Liver (tissue), 9 donors: ENCODE data around the gene NMBR. TPM values are rescaled to one million over a fixed set of nuclear protein-coding genes. Genes with fewer than 3 reads are reported as not detected.

Source experiments
- DNase-seq: peaks from one replicate; pipeline ENCODE4 v3.0.0-alpha.2; 2017; ENCODE audit warnings: low spot score
- H3K27ac ChIP-seq, 2 donors: one replicate each; pipeline ENCODE4 v1.7.0; 2013; ENCODE audit warnings: inconsistent platforms in 2 of 2, low read length in 2 of 2, control low read depth in 1 of 2, low read depth in 1 of 2, mild to moderate bottlenecking in 1 of 2
- H3K27me3 ChIP-seq, 4 donors: one replicate each; pipeline versions ENCODE4 v1.6.1 to v1.7.0; 2013; ENCODE audit warnings: low read length in 3 of 4, inconsistent platforms in 1 of 4, mild to moderate bottlenecking in 1 of 4, moderate library complexity in 1 of 4; ENCODE audit not compliant: control insufficient read depth in 4 of 4, insufficient read depth in 4 of 4
- H3K36me3 ChIP-seq, 4 donors: one replicate each; pipeline versions ENCODE4 v1.6.1 to v1.7.0; 2013; ENCODE audit warnings: low read length in 3 of 4, mild to moderate bottlenecking in 3 of 4, low read depth in 1 of 4, moderate library complexity in 1 of 4; ENCODE audit not compliant: control insufficient read depth in 4 of 4, insufficient read depth in 3 of 4
- H3K4me1 ChIP-seq, 4 donors: one replicate each; pipeline versions ENCODE4 v1.6.1 to v1.7.0; 2013; ENCODE audit warnings: low read length in 3 of 4, mild to moderate bottlenecking in 3 of 4, moderate library complexity in 1 of 4; ENCODE audit not compliant: control insufficient read depth in 4 of 4, insufficient read depth in 4 of 4
- H3K4me3 ChIP-seq, 3 donors: one replicate each; pipeline versions ENCODE4 v1.6.1 to v1.7.0; 2013; ENCODE audit warnings: low read length in 3 of 3, control low read depth in 1 of 3, low read depth in 1 of 3, mild to moderate bottlenecking in 1 of 3
- H3K9ac ChIP-seq, 2 donors: one replicate each; pipeline ENCODE4 v1.7.0; 2013; ENCODE audit warnings: low read length in 2 of 2, mild to moderate bottlenecking in 2 of 2, moderate library complexity in 2 of 2, control low read depth in 1 of 2, low read depth in 1 of 2
- H3K9me3 ChIP-seq, 4 donors: one replicate each; pipeline versions ENCODE4 v1.6.1 to v1.7.0; 2013; ENCODE audit warnings: low read length in 3 of 4; ENCODE audit not compliant: control insufficient read depth in 4 of 4
- ATF3 ChIP-seq: IDR thresholded peaks from 2 replicates; pipeline ENCODE4 v1.6.1; 2016; ENCODE audit warnings: antibody characterized with exemption
- CTCF ChIP-seq: fragments of 150-350 bp; IDR thresholded peaks from 2 replicates; pipeline ENCODE4 v1.5.1; 2017; ENCODE audit warnings: improper control_type of control experiment, low read depth, low read length; ENCODE audit not compliant: missing input control
- EGR1 ChIP-seq, 2 donors: IDR thresholded peaks; 2 replicates each; pipeline ENCODE4 v1.6.1; 2016 to 2018; ENCODE audit warnings: antibody characterized with exemption in 2 of 2, low read depth in 2 of 2
- FOXA2 ChIP-seq: IDR thresholded peaks from 2 replicates; pipeline ENCODE4 v1.6.1; 2016; ENCODE audit warnings: antibody characterized with exemption
- GABPA ChIP-seq, 2 donors: IDR thresholded peaks in 1 of 2; conservative IDR thresholded peaks in 1 of 2; 2 replicates each; pipeline ENCODE4 v1.6.1; 2016; ENCODE audit warnings: antibody characterized with exemption in 2 of 2, mild to moderate bottlenecking in 1 of 2, moderate library complexity in 1 of 2
- HNF4G ChIP-seq: IDR thresholded peaks from 2 replicates; pipeline ENCODE4 v1.6.1; 2016; ENCODE audit warnings: antibody characterized with exemption
- JUND ChIP-seq, 2 donors: IDR thresholded peaks; 2 replicates each; pipeline ENCODE4 v1.6.1; 2016; ENCODE audit warnings: antibody characterized with exemption in 2 of 2
- MAX ChIP-seq: IDR thresholded peaks from 2 replicates; pipeline ENCODE4 v1.6.1; 2016; ENCODE audit warnings: antibody characterized with exemption
- NR2F2 ChIP-seq: IDR thresholded peaks from 2 replicates; pipeline ENCODE4 v1.6.1; 2016; ENCODE audit warnings: antibody characterized with exemption
- RAD21 ChIP-seq, 2 donors: IDR thresholded peaks; 2 replicates each; pipeline ENCODE4 v1.6.1; 2016; ENCODE audit warnings: antibody characterized with exemption in 2 of 2, mild to moderate bottlenecking in 2 of 2
- REST ChIP-seq: IDR thresholded peaks from 2 replicates; pipeline ENCODE4 v1.6.1; 2016; ENCODE audit warnings: antibody characterized with exemption, mild to moderate bottlenecking
- RXRA ChIP-seq, 2 donors: IDR thresholded peaks; 2 replicates each; pipeline ENCODE4 v1.6.1; 2017 to 2018; ENCODE audit warnings: antibody characterized with exemption in 2 of 2, mild to moderate bottlenecking in 1 of 2
- SP1 ChIP-seq: IDR thresholded peaks from 2 replicates; pipeline ENCODE4 v1.6.1; 2018; ENCODE audit warnings: antibody characterized with exemption, mild to moderate bottlenecking
- TAF1 ChIP-seq: conservative IDR thresholded peaks from 2 replicates; pipeline ENCODE4 v1.6.1; 2016; ENCODE audit warnings: antibody characterized with exemption, mild to moderate bottlenecking
- YY1 ChIP-seq: IDR thresholded peaks from 2 replicates; pipeline ENCODE4 v1.6.1; 2016; ENCODE audit warnings: antibody characterized with exemption, mild to moderate bottlenecking
- WGBS: extraction: QIAGEN DNeasy Blood & Tissue Kit; methylation state at CpG from one replicate; pipeline ENCODE4 v1.1.7; 2013; 5-methylcytosine and 5-hydroxymethylcytosine counted together
- polyA plus RNA-seq, 2 donors: library from polyadenylated mRNA; stranded (reverse) in 1 of 2; unstranded in 1 of 2; fragments of 200-250 nt in 1 of 2; fragments of >200 nt in 1 of 2; fragmentation: Nextera tagmentation in 1 of 2; extraction: Ambion mirVana in 1 of 2; gene quantifications; one replicate each; pipeline versions ENCODE4 v1.2.1 to v1.2.3, GENCODE V29; 2013 to 2015
- total RNA-seq, 2 donors: library from RNA; depleted of rRNA; stranded (reverse); fragments of >200 nt; gene quantifications; one replicate each; pipeline ENCODE4 v1.2.3, GENCODE V29; 2014
- donor health status: healthy.
- donor health status: healthy.
- donor health status: healthy.
- donor health status: healthy.
- donor health status: healthy.

NMBR gene
- total and polyA plus RNA-seq, 4 donors: not detected

GRCh38 chr6:142118328-142118727, 28.6 kb downstream of the NMBR start:
- DNase-seq: no peak
- Histone ChIP-seq H3K9ac (no peak overlapping the region), H3K27ac (no peak overlapping the region), H3K27me3 (no peaks in the 10 kb centered on the region), H3K36me3 (no peaks in the 10 kb centered on the region), H3K9me3 (no peaks in the 10 kb centered on the region), H3K4me3 (no peak overlapping the region), H3K4me1 (no peaks in the 10 kb centered on the region)
- TF ChIP-seq CTCF (no peak), TAF1 (no peak), HNF4G (no peak)
- WGBS: 62% methylated on average over 3 of the region's 3 CpGs

GRCh38 chr6:142117366-142117765, 29.6 kb downstream of the NMBR start:
- no peak overlapping the region for H3K9ac ChIP-seq
- H3K4me1 ChIP-seq: no peaks in the 10 kb centered on the region
- no peak overlapping the region for H3K27ac ChIP-seq
- no peaks in the 10 kb centered on the region for H3K36me3 ChIP-seq
- DNase-seq: no peak
- H3K4me3 ChIP-seq: no peak overlapping the region
- 78% methylated on average over 2 of the region's 2 CpGs for WGBS
- H3K27me3 ChIP-seq: no peaks in the 10 kb centered on the region
- TF ChIP-seq NR2F2 (no peak), SP1 (no peak), MAX (no peak), GABPA (IDR thresholded peaks at IDR 0.05 in 1 of 2, conservative IDR thresholded peaks at IDR 0.05 in 1 of 2) (no peak), FOXA2 (no peak), REST (no peak), ATF3 (no peak)
- H3K9me3 ChIP-seq: no peaks in the 10 kb centered on the region

- Histone ChIP-seq H3K27ac (no peak overlapping the region), H3K4me3 (no peak overlapping the region), H3K36me3 (no peaks in the 10 kb centered on the region), H3K4me1 (no peaks in the 10 kb centered on the region), H3K9ac (no peak overlapping the region), H3K27me3 (no peaks in the 10 kb centered on the region), H3K9me3 (no peaks in the 10 kb centered on the region)
- DNase-seq: peak; percentile 61
- 0% methylated on average over 4 of the region's 4 CpGs for WGBS
- TF ChIP-seq TAF1: no peak
- TF ChIP-seq EGR1 (IDR thresholded peaks at IDR 0.05; ENCODE audit: low read depth in 2 of 2): no peak
- no peak for TF ChIP-seq REST
- TF ChIP-seq RXRA (IDR thresholded peaks at IDR 0.05): no peak
- TF ChIP-seq FOXA2: no peak
- no peak for TF ChIP-seq JUND (IDR thresholded peaks at IDR 0.05)
- TF ChIP-seq CTCF: peak; percentile 78
- peak; percentile 93 to 94 for TF ChIP-seq RAD21 (IDR thresholded peaks at IDR 0.05)
- no peak for TF ChIP-seq YY1
Observed at GRCh38 chr6:142112451-142113061, 34.4 kb downstream of the NMBR start.
